HuH-7.5 (cell line): Measurements from ENCODE around the gene ASIC1.
"Not testable (repeated sequence)": the region's sequence is repeated elsewhere in the genome, so short reads cannot be mapped to it uniquely, and the experiment has no call there.

Experiments used
- DNase-seq: peaks from one replicate; pipeline ENCODE4 v3.0.0; 2011; ENCODE audit warnings: low spot score

Gene ASIC1

DNA sequence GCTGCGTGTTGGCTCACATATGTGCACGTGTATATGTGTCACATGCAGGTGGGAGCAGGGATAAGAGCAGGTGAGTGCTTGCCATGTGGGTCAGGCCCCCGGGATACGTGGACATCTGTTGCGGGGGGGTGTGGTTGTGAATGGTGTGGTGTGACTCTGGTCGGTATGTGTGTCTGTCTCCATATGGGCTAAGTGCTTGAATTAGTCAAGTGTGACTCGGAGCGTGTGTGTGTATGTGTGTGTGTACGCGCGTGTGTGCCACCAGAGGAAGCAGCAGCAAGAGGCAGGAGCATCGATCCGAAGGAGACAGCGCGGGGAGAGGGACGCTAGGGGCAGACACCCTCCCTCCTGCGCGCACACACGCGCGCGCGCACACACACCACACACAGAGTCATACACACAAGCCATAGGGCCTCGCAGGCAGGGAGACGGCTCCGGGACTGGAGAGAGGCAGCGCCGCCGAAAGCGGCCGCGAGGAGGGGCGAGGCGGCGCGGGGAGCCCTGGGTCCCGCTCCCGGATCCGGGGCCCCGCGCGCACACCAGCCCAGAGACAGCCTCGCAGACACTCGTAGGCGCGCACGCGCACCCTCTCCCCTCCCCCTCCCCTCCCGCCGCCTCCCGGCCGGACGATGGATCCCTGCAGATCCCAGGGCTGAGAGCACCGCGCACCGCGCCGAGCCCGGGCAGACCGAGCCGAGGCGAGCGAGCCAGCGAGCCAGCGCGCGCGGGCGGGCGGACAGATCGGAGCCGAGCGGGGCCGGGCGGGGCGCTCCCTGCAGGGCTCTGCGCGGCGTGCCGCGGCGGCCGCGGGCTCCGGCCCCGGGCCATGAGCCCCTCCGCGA lies at the start of gene ASIC1:
Gene ASIC1, plus strand, starts transcription at position 597 of the 842 bp plus-strand sequence. CDS start 1,171 bp downstream, outside the sequence.
- DNase-seq: peak; percentile 89

DNA sequence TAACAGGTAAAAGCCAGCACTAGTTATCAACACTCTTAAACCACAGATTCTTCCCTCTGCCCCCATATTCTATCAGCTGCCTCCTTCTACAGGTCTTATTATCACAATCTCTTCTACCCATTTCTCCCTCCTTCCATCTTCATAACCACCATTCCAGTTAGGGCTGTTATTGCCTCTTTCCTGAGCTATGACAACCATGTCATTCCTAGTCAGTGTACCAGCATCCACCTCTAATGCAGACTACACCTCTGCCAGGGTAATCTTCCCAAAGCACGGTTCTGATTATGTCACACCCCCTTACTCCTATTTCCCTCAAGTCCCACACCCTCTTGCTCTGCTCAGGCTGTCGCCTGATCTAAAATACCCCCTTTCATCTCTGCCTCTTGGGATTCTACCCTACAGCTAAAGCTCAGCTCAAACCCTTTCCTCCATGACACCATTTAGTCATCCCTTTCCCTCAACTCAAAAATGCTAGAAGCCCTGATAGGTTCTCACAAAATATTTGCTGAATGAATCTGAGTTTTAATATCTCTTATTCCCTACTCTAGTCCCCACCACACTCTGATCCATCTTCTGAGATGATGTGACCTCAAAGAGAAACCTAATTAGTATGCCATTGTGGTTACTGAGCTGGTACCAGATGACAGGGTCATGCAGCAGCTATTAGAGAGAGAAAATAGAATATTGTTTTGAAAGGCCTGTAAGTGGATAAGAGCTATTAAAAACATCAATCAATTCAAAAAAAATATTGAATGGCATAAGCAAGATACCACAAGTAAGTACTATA lies 43.8 kb upstream of the ASIC1 start:
- no peak for DNase-seq

DNA sequence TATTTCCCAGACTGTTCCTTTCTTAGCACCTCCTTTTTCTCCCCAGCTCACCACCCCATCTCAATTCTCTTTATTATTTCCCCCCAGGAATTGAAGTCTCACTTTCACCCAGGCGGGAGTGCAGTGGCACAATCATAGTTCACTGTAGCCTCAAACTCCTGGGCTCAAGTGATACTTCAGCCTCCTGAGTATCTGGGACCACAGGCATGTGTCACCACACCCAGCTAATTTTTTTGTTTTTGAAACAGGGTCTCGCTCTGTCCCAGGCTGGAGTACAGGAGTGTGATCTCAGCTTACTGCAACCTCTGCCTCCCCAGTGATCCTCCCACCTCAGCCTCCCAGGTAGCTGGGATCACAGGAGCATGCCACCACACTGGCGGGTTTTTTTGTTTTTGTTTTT lies 43.1 kb upstream of the ASIC1 start:
- no peak for DNase-seq

DNA sequence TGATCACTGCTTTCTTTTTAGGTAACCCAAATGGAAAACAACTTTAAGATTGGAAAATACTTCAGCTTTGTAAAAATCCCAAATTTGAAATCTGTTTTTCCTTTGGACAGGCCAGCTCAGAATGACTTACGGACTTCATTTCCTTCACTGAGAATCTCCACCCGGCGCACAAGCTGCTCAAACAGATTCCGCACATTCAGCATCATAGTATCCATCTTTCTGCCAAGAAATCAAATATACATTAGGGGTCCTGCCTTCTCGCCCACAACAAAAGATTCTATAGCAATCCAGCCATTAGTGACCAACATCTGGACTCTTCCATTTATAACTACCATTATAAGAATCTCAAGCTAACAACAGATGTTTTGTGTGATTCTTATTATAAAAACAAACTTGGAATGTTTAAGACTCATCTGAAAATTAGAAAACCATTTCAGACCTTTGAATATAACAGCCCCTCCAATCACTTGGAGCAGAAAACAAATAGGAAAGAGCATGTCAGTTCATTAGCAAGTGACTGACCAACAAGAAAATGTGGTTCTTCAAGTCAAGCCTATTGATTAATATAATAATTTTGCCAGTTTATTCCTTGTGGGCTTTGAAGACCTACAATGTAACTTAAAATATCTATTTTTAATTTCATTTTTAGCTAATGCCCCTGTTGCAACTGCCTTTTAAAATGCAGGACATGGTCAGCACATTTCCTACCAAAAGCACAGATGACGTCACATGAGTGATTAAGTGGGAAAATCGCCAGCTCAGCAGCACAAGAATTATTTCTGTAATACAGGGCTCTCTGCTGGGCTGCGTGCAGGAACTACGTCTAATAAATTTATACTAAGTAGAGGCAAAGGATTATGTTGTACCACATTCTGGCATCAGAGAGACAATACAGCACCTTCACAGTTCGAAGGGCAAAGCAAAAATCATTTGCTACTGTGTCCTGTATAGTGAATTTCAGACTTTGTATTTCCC lies 40.6 kb upstream of the ASIC1 start:
- no peak for DNase-seq

DNA sequence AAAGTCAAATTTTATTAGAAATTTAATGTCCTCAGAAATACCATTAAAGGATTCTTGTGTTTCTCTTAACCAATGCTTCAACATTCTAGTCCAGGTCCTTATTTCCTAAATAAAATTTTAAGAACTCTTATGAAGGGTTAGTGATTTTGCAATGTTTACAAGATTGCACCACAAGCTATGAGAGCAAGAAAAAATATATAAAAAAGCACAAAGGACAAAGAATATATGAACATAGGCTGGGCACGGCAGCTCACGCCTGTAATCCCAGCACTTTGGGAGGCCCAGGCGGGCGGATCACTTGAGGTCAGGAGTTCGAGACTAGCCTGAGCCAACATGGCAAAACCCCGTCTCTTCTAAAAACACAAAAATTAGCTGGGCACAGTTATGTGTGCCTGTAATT lies 39.8 kb upstream of the ASIC1 start:
- no peak for DNase-seq

DNA sequence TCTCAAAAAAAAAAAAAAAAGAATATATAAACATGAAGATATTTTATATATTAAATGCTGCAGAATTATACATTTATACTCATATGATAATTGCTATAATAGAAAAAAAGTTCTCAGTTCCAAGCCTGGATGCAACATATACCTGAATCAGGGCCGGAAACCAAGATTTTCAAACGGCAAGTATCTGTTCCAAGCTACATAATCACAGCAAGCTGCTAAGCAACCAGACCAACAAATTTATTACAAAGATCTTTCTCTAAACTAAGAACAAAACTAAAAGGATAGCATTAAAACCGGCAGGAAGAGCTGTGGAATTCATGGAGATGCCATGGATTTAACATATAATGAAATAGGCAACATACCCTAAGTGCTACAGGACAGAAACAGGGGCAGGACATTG lies 39.2 kb upstream of the ASIC1 start:
- no peak for DNase-seq

DNA sequence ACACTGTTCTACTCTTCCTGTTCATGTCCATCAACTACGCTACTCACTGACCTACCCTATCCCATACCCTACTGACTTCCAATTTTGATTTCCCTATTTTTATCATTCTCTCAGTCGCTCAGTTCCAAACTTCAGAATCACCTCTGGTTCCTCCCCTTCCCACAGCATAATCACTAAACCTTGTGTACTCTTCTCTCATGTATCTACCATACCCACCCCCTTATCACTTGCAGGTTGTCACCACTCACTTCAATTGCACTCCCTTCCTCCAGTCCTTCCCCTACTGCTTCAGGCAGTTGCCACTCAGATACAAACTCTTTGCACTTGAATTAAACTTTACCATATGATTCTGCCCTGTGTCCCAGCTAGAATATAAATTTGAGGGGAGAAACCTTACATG lies 38.4 kb upstream of the ASIC1 start:
- no peak for DNase-seq

DNA sequence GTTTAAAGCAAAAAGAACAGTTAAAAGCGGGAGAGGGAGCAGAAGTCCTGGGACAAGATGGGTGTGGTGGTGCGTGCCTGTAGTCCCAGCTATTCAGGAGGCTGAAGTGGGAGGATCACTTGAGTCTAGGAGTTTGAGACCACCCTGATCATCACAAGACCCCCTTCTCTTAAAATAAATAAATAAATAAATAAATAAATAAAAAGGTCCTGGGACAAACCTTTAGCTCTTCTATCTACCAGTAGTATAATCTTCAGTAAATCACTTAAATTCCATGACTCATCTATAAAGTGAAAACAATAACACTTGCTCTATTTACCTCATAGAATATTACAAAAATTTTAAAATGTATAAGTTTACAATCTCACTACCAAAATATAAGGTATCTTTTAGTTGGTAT lies 37.9 kb upstream of the ASIC1 start:
- DNase-seq: no peak

DNA sequence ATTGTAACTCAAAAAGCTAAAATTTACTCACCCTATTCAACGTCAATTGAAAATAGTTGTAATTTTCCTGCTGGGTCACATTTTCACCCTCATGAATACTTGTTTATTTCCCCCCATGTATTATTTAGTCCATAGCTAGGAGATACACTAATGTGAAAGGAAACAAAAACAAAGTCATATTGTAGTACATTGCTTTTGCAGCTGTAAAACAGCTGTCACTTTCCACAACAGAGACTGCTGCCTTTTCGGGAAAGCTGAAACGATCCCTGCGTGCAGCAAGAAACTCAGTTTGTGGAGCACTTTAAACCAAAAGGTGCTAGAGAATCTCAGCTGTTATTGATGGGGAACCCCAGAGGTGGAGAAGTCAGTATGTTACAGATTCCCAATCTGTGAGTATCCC lies 36.4 kb upstream of the ASIC1 start:
- no peak for DNase-seq

DNA sequence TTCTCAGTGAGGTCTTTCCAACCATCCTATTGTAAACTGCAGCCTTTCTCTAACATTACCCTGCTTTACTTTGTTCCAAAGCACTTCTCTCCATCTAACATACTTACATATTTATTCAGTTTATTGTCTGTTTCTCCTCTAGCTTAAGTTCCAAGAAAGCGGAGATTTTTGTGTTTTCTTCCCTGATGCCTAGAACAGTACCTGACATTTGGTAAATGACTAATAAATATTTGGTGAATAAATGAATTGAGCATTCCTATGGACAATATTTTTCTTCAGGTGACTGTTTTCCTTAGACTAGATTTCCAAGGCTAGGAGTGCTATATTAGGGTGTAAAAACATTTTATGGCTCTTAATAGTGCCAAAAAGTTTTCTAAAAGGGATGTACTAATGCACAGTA lies 34.5 kb upstream of the ASIC1 start:
- no peak for DNase-seq

DNA sequence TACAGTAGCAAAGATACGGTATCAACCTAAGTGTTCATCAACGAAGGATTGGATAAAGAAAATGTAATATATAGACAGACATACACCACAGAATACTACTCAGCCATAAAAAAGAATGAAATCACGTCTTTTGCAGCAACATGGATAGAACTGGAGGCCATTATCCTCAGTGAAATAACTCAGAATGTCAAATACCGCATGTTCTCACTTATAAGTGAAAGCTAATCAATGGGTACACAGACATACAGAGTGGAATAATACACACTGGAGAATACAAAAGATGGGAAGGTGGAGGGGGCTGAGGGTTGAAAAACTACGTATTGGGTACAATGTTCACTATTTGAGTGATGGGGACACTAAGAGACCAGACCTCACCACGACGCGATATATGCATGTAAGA lies 33.2 kb upstream of the ASIC1 start:
- DNase-seq: no peak

DNA sequence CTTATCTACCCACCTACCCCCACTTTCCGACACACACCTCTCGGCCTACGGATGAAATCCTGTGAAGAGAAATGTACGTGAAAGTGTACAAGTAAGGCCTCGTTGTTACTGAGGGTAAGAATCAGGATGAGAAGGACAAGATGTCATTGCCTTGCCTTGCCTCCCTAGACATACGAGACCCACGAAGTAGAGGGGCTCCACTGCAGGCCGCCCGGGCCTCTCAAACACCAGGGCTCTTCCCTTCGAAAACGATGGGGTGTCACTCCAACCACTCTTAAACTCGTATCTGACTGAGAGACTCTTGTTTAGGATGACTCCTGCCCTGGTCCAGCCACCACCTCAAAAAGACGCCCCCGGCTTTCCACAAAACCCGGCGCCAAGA lies 32.6 kb upstream of the ASIC1 start:
- no peak for DNase-seq

DNA sequence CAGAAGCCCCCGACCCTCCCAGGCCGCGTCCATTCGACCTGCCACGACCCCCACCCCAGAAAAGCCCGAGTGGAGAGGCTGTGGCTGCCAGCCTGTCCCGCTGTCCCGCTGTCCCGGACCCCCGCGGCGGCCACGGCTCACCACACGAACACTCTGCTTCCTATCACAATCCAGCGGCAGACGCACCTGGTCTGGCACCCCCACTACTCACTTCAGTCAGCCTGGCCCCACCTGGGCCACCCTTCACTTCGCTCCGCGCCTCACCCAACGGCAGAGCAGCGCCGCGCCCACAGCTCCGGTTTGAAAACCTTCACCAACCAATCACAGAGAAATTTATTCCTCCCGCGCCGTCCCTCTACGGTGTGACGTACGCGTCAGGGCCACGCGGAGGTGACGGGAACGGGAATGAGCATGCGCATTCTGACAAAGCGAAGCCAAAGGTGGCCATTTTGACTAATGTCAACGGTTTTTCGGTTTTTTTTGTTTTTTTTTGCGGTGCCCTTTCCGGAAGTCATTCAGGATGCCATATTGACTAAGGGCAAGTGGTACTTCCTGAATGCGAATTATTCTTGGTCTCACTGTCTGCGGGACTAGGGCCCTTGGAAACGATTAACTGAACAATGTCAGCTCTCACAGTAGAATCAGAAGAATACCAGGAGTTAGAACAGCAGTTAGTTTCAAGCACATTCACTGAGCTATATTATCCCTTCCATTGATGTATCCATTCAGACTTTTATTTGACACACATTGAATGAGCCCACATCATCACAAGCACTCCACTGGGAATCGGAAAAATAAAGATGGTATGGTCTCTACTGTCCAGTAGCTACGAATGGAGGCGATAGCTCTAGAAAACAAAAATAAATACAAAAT lies 32.0 kb upstream of the ASIC1 start, which contains the start of gene RACGAP1:
Gene RACGAP1, minus strand, starts transcription at position 308 of the 873 bp plus-strand sequence. CDS start 8,779 bp downstream, outside the sequence.
- DNase-seq: peak; percentile 93

DNA sequence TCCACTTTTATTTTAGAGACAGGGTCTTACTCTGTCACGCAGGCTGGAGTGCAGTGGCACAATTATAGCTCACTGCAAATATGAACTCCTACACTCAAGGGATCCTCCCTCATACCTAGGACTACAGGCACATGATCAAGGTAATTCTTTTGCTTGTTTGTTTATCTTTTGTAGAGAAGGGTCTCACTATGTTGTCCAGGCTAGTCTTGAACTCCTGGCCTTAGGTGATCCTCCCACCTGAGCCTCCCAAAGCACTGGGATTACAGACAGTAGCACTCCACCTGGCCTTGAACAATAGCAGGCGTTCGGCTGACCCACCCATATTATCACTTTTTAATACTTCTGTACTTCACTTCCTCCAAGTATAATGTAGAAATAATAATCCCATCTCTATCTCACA lies 30.7 kb upstream of the ASIC1 start:
- no peak for DNase-seq

DNA sequence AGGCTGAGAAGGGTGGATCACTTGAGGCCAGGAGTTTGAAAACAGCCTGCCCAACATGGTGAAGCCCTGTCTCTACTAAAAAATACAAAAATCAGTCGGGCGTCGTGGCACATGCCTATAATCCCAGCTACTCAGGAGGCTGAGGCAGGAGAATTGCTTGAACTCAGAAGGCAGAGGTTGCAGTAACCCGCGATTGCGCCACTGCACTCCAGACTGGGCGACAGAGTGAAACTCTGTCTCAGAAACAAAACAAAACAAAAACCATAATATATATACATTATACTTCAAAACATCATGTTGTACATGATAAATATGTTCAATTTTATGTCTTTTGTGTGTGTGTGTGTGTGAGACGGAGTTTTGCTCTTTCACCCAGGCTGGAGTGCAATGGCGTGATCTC lies 26.9 kb upstream of the ASIC1 start:
- DNase-seq: not testable (repeated sequence)

DNA sequence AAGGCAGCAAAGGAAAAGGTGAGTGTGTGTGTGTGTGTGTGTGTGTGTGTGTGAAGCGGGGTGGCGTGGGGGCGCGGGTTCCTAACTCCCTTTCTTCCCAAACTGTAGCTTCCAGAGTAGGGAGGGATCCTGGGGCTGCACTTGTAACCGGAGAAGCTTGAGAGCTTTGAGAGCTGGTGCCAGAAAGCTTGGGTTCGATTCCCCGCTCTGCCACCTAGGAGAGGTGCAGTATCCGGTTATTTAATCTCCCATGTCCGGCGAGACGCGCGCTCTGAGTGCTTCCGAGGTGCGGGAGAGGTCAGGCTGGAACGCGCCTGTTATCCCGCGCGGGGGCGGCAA lies 24.9 kb upstream of the ASIC1 start:
- DNase-seq: no peak

DNA sequence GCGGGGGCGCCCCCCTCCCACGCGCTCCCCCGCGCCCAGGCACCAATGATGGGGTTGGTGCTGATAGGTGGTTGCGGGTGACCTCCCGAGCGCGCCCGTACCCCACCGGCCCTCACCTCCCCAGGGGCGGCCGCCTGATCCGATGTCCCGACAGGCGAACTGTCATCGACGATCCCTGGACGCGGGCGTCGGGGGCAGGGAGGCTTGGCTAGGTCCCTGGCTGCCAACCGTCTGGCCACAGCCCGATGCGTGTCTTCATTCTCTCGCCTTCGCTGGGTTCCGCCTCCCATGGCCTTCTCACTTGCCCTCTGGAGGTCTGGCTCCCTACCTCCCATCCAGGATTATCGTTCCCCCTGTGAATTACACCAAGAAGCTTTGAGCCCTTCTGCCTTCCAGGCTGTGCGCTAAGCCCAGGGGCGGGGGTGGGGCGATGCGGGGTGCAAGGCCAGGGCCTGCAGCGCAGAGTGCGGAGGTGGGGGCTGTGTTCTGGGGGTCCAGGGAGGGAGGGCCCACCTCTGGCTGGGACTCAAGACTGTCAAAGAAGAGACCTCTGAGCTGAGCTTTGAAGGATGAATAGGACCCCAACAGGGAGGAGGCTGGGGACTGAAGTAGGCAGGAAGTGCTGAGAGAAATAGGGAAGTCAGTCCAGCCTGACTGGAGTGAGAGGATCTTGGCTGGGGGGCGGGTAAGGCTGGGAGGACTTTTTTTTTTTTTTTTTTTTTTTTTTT lies 24.4 kb upstream of the ASIC1 start:
- no peak for DNase-seq

DNA sequence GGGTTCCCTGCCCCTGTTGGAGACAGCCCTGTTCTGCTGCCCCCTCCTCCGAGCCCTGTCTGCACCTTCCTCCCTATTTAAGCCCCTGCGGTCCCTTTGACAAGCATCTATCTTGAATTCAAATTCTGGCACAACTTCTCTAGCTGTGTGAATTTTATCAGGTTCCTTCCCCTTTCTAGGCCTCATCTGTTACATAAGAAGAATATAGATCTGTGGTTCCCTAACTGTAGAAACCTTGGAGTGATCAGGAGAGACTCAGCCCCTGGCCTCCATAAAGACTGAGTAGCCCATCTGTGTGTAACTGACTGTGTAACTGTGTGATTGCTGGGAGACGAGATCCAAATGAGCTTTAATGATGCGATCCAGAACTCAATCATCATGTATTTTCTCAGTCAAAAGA lies 19.1 kb upstream of the ASIC1 start:
- no peak for DNase-seq

DNA sequence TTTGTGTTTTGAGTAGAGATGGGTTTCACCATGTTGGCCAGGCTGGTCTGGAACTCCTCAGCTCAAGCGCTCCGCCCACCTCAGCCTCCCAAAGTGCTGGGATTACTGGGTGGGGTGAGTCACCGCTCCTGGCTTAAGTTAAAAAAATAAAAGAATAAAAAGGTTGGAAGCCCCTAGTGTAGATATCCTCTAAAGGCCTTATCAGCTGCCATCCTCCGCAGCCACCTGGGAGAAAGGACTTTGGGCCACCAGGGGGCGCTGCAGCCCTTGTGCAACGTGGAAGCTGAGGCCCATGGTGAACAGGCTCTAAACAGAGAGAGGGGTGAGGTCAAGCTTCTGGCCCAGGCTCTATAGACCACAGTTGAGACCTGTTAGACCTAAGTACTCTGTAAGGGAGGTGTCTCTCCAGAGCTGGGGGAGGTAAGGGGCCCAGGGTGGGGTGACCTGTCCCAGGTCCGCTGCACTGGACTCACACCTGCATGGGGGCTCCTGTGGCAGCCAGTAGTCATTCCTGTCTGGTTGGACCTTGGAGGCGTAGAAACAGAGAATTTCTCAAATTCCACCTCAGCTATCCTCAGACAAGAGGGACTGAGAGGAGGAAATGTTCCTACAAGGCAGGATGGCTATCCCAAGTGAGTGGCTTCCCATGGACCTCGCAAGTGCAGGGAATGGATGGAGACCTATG lies 18.1 kb upstream of the ASIC1 start:
- peak; percentile 87 for DNase-seq

DNA sequence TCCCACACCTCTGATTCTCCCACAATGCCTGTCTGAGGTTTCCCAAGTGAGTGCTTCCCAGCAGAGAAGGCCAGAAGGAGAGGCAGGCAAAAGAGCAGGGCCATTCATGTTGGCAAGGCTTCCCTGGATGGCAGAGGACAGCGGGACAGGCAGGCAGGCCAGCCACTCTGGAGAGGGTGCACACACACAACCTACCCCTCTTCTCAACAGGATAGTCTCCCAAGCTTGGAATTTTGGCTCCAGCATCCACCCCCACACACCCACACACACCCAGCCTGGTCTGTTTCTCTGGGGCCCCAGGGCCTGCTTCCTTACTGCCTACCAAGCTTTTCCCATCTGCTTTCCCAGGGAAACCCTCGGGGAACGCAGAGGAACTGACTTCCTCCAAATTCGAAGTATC lies 16.7 kb upstream of the ASIC1 start:
- no peak for DNase-seq
